NCI-H446 (cell line): ENCODE data around the gene GRIP1.
"Not testable (repeated sequence)": the region's sequence is repeated elsewhere in the genome, so short reads cannot be mapped to it uniquely, and the experiment has no call there.

Experiments
- DNase-seq, 2 experiments: peaks; one replicate each; lab custom pipeline; 2025; lab: John Stamatoyannopoulos, UW

The GRIP1 gene

GRCh38 chr12:66537876-66538275 lies 141.0 kb downstream of the GRIP1 start:
- no peak for DNase-seq

- DNase-seq = no peak
Measured at GRCh38 chr12:66533767-66534166, 145.1 kb downstream of the GRIP1 start.

- DNase-seq = peak; percentile 34 to 57
Measured at GRCh38 chr12:66531766-66532165, 147.1 kb downstream of the GRIP1 start.

- no peak for DNase-seq
Measured at GRCh38 chr12:66529934-66530333, 148.9 kb downstream of the GRIP1 start.

- no peak for DNase-seq
Measured at GRCh38 chr12:66516561-66516960, 162.3 kb downstream of the GRIP1 start.

GRCh38 chr12:66516133-66516532 lies 162.7 kb downstream of the GRIP1 start:
- DNase-seq = peak in 1 of 2 experiments; percentile 43

GRCh38 chr12:66514581-66514980 lies 164.3 kb downstream of the GRIP1 start:
- DNase-seq = no peak

GRCh38 chr12:66508025-66508424 lies 170.9 kb downstream of the GRIP1 start:
- no peak for DNase-seq

- DNase-seq = no peak
Measured at GRCh38 chr12:66503746-66504145, 175.1 kb downstream of the GRIP1 start.

- DNase-seq = no peak
Measured at GRCh38 chr12:66502911-66503310, 176.0 kb downstream of the GRIP1 start.

- DNase-seq = no peak
Measured at GRCh38 chr12:66500841-66501240, 178.0 kb downstream of the GRIP1 start.

GRCh38 chr12:66500091-66500490 lies 178.8 kb downstream of the GRIP1 start:
- no peak for DNase-seq

- no peak for DNase-seq
Measured at GRCh38 chr12:66499000-66499399, 179.9 kb downstream of the GRIP1 start.

- not testable (repeated sequence) for DNase-seq
Measured at GRCh38 chr12:66498059-66498458, 180.8 kb downstream of the GRIP1 start.

- DNase-seq = no peak
Measured at GRCh38 chr12:66497008-66497897, 181.6 kb downstream of the GRIP1 start.

GRCh38 chr12:66496595-66496994 lies 182.3 kb downstream of the GRIP1 start:
- no peak for DNase-seq

GRCh38 chr12:66495709-66496108 lies 183.2 kb downstream of the GRIP1 start:
- DNase-seq = no peak

- DNase-seq = no peak
Measured at GRCh38 chr12:66493819-66494218, 185.1 kb downstream of the GRIP1 start.

- no peak for DNase-seq
Measured at GRCh38 chr12:66491853-66492252, 187.0 kb downstream of the GRIP1 start.

GRCh38 chr12:66482351-66483203 lies 196.3 kb downstream of the GRIP1 start:
- DNase-seq = peak; percentile 0 to 33

- DNase-seq = no peak
Measured at GRCh38 chr12:66467932-66468331, 210.9 kb downstream of the GRIP1 start.

GRCh38 chr12:66461331-66461730 lies 217.5 kb downstream of the GRIP1 start:
- DNase-seq = no peak

- no peak for DNase-seq
Measured at GRCh38 chr12:66459944-66460482, 218.9 kb downstream of the GRIP1 start.
